ENCODE data around the gene VWF.

- no peak for TF ChIP-seq CTCF (IDR thresholded peaks at IDR 0.05 in 4 of 5, conservative IDR thresholded peaks at IDR 0.05 in 1 of 5)
- no peak for TF ChIP-seq POLR2A (IDR thresholded peaks at IDR 0.05)
Observed at GRCh38 chr12:5997260-5997659, 127.2 kb downstream of the VWF start.

All from gastrocnemius medialis (tissue), 4 donors.